Measurements from ENCODE around the gene OSTN. TPM values are rescaled to one million over a fixed set of nuclear protein-coding genes. Genes with fewer than 3 reads are reported as not detected.
"Not testable (repeated sequence)": the region's sequence is repeated elsewhere in the genome, so short reads cannot be mapped to it uniquely, and the experiment has no call there.

The OSTN gene
- polyA plus RNA-seq, 3 donors, result not detected

DNA sequence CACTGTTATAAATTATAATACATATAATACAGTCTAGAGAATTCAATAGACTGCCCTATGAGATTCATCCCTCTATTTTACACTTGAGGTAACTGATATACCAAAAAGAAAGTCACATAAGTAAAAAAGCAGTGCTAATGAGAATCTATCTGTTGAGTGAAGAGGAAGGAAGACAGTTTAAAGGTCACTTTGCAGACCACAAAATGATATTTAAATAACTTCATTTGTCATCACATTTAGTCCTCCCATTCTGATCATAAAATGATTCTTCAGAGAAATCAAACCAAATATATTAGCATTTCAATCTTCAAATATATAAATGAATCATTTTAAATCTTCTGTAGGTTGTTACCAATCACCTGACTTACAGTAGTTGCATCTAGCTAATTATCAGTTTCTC lies 69.7 kb downstream of the OSTN start:
- Histone ChIP-seq H3K27ac (ENCODE audit: low read depth in 1 of 2, low read length in 2 of 2) (no peak overlapping the region), H3K27me3 (ENCODE audit: control insufficient read depth in 2 of 2, insufficient read depth in 2 of 2, low read length in 2 of 2) (no peaks in the 10 kb centered on the region), H3K79me2 (ENCODE audit: insufficient read depth, low read length) (no peaks in the 10 kb centered on the region), H3K4me3 (replicated peaks in 1 of 3; ENCODE audit: low read depth in 2 of 3, low read length in 3 of 3) (no peak overlapping the region), H4K20me1 (ENCODE audit: insufficient read depth, low read length) (no peaks in the 10 kb centered on the region), H3K9ac (ENCODE audit: insufficient read depth, low read length, poor library complexity, severe bottlenecking) (no peak overlapping the region), H3K36me3 (replicated peaks in 1 of 2; ENCODE audit: control insufficient read depth in 1 of 2, insufficient read depth in 2 of 2, low read length in 2 of 2) (no peaks in the 10 kb centered on the region), H3K4me2 (replicated peaks; ENCODE audit: extremely low read depth, low read length, poor library complexity, severe bottlenecking) (no peak overlapping the region), H3K9me3 (replicated peaks in 1 of 2; ENCODE audit: control insufficient read depth in 1 of 2, insufficient read depth in 1 of 2, low read length in 2 of 2) (no peaks in the 10 kb centered on the region), H2AFZ (ENCODE audit: insufficient read depth, low read depth, low read length, poor library complexity, severe bottlenecking) (no peak overlapping the region), H3K4me1 (ENCODE audit: control insufficient read depth in 1 of 2, insufficient read depth in 2 of 2, low read length in 2 of 2) (no peaks in the 10 kb centered on the region)
- Mint-ChIP-seq H3K27ac (no peak overlapping the region), H3K4me3 (no peak overlapping the region), H3K27me3 (ENCODE audit: low read depth in 3 of 3) (peaks cover 0 to 2% (median 2%) of the 10 kb centered on the region in 3 donors), H3K9me3 (peaks cover 0 to 18% (median 2%) of the 10 kb centered on the region in 7 donors), H3K4me1 (peaks cover 4% of the 10 kb centered on the region), H3K36me3 (no peaks in the 10 kb centered on the region)
- DNase-seq, result no peak
- TF ChIP-seq, protein P1, sequence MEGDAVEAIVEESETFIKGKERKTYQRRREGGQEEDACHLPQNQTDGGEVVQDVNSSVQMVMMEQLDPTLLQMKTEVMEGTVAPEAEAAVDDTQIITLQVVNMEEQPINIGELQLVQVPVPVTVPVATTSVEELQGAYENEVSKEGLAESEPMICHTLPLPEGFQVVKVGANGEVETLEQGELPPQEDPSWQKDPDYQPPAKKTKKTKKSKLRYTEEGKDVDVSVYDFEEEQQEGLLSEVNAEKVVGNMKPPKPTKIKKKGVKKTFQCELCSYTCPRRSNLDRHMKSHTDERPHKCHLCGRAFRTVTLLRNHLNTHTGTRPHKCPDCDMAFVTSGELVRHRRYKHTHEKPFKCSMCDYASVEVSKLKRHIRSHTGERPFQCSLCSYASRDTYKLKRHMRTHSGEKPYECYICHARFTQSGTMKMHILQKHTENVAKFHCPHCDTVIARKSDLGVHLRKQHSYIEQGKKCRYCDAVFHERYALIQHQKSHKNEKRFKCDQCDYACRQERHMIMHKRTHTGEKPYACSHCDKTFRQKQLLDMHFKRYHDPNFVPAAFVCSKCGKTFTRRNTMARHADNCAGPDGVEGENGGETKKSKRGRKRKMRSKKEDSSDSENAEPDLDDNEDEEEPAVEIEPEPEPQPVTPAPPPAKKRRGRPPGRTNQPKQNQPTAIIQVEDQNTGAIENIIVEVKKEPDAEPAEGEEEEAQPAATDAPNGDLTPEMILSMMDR (IDR thresholded peaks at IDR 0.05), result no peak
- intact Hi-C loops (cut with micrococcal nuclease), result no loop called here

- Histone ChIP-seq H3K4me1 (ENCODE audit: control insufficient read depth in 1 of 2, insufficient read depth in 2 of 2, low read length in 2 of 2) (no peaks in the 10 kb centered on the region), H3K9me3 (replicated peaks in 1 of 2; ENCODE audit: control insufficient read depth in 1 of 2, insufficient read depth in 1 of 2, low read length in 2 of 2) (no peaks in the 10 kb centered on the region), H3K27ac (ENCODE audit: low read depth in 1 of 2, low read length in 2 of 2) (no peak overlapping the region), H2AFZ (ENCODE audit: insufficient read depth, low read depth, low read length, poor library complexity, severe bottlenecking) (no peak overlapping the region), H3K27me3 (ENCODE audit: control insufficient read depth in 2 of 2, insufficient read depth in 2 of 2, low read length in 2 of 2) (no peaks in the 10 kb centered on the region), H4K20me1 (ENCODE audit: insufficient read depth, low read length) (no peaks in the 10 kb centered on the region), H3K36me3 (replicated peaks in 1 of 2; ENCODE audit: control insufficient read depth in 1 of 2, insufficient read depth in 2 of 2, low read length in 2 of 2) (no peaks in the 10 kb centered on the region), H3K4me2 (replicated peaks; ENCODE audit: extremely low read depth, low read length, poor library complexity, severe bottlenecking) (no peak overlapping the region), H3K9ac (ENCODE audit: insufficient read depth, low read length, poor library complexity, severe bottlenecking) (no peak overlapping the region), H3K4me3 (replicated peaks in 1 of 3; ENCODE audit: low read depth in 2 of 3, low read length in 3 of 3) (no peak overlapping the region), H3K79me2 (ENCODE audit: insufficient read depth, low read length) (no peaks in the 10 kb centered on the region)
- Mint-ChIP-seq H3K9me3 (peaks cover 0 to 18% (median 2%) of the 10 kb centered on the region in 7 donors), H3K4me3 (no peak overlapping the region), H3K27ac (no peak overlapping the region), H3K36me3 (no peaks in the 10 kb centered on the region), H3K4me1 (peaks cover 2% of the 10 kb centered on the region), H3K27me3 (ENCODE audit: low read depth in 3 of 3) (peaks cover 0 to 4% (median 2%) of the 10 kb centered on the region in 3 donors)
- TF ChIP-seq, protein P1 (IDR thresholded peaks at IDR 0.05), result no peak
- intact Hi-C loops (cut with micrococcal nuclease), result no loop called here
- WGBS (ENCODE audit: insufficient coverage), result no CpG with 5 or more reads among the region's 5 CpGs
- no peak for DNase-seq
Measured at GRCh38 chr3:191269289-191270085, 70.4 kb downstream of the OSTN start.

DNA sequence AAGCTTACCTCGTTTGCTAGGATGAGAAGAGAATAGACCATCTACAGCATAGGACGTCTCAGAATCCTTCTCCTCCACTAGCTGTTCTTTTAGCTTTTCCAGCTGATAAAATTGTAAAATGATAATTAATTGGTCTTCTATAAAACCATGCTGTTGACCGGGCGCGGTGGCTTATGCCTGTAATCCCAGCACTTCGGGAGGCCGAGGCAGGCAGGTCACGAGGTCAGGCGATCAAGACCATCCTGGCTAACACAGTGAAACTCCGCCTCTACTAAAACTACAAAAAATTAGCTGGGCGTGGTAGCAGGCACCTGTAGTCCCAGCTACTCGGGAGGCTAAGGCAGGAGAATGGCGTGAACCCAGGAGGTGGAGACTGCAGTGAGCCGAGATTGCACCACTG lies 76.2 kb downstream of the OSTN start:
- H3K36me3 ChIP-seq (replicated peaks in 1 of 2; ENCODE audit: control insufficient read depth in 1 of 2, insufficient read depth in 2 of 2, low read length in 2 of 2); H2AFZ ChIP-seq (ENCODE audit: insufficient read depth, low read depth, low read length, poor library complexity, severe bottlenecking): not testable (repeated sequence)

More for the DNA sequence above, 76.2 kb downstream of the OSTN start:
- H3K4me3 Mint-ChIP-seq; H3K27me3 Mint-ChIP-seq (ENCODE audit: low read depth in 3 of 3); intact Hi-C loops (cut with micrococcal nuclease); H3K4me1 ChIP-seq (ENCODE audit: control insufficient read depth in 1 of 2, insufficient read depth in 2 of 2, low read length in 2 of 2); H3K4me3 ChIP-seq (replicated peaks in 1 of 3; ENCODE audit: low read depth in 2 of 3, low read length in 3 of 3); H3K4me2 ChIP-seq (replicated peaks; ENCODE audit: extremely low read depth, low read length, poor library complexity, severe bottlenecking); H3K36me3 Mint-ChIP-seq; H3K27ac Mint-ChIP-seq; H3K27ac ChIP-seq (ENCODE audit: low read depth in 1 of 2, low read length in 2 of 2); H3K4me1 Mint-ChIP-seq; H4K20me1 ChIP-seq (ENCODE audit: insufficient read depth, low read length); H3K79me2 ChIP-seq (ENCODE audit: insufficient read depth, low read length); H3K27me3 ChIP-seq (ENCODE audit: control insufficient read depth in 2 of 2, insufficient read depth in 2 of 2, low read length in 2 of 2); H3K9ac ChIP-seq (ENCODE audit: insufficient read depth, low read length, poor library complexity, severe bottlenecking); DNase-seq; H3K9me3 ChIP-seq (replicated peaks in 1 of 2; ENCODE audit: control insufficient read depth in 1 of 2, insufficient read depth in 1 of 2, low read length in 2 of 2): not testable (repeated sequence)
- H3K9me3 Mint-ChIP-seq, result peaks cover 0 to 14% (median 0%) of the 10 kb centered on the region in 7 donors
- 98% methylated on average over 7 of the region's 14 CpGs for WGBS (ENCODE audit: insufficient coverage)

Data from CD14-positive monocyte (primary cell).